CD4-positive, alpha-beta T cell treated with Interferon gamma for 1 hour (primary cell): ENCODE results near the gene ANLN.
"Not testable (repeated sequence)": the region's sequence is repeated elsewhere in the genome, so short reads cannot be mapped to it uniquely, and the experiment has no call there.

Experiments used
- DNase-seq: peaks from one replicate; pipeline ENCODE4 v3.0.0-alpha.2; 2020

ANLN gene

DNA sequence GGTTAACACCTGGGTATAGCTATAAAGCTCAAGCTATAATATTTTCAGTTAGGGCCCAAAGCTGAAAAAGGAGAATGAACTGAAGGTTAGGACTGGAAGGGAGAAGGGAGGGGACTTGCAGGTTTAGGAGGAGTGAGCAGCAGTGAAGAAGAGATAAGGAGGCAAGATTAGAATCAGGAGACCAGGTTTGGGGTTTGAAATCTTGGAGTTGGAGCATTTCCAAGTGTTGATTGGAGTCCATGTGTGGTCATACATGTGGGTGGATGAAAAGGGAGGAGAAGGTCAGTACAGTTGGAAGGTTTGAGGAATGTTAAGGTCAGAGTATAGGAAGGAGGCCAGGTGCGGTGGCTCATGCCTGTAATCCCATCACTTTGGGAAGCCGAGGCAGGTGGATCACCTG lies 8.6 kb upstream of the ANLN start:
- no peak for DNase-seq

DNA sequence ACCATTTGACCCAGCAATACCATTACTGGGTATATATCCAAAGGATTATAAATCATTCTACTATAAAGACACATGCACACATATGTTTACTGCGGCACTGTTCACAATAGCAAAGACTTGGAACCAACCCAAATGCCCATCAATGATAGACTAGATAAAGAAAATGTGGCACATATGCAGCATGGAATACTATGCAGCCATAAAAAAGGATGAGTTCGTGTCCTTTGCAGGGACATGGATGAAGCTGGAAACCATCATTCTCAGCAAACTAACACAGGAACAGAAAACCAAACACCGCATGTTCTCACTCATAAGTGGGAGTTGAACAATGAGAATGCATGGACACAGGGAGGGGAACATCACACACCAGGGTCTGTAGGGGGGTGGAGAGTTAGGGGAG lies 6.4 kb upstream of the ANLN start:
- DNase-seq = not testable (repeated sequence)

DNA sequence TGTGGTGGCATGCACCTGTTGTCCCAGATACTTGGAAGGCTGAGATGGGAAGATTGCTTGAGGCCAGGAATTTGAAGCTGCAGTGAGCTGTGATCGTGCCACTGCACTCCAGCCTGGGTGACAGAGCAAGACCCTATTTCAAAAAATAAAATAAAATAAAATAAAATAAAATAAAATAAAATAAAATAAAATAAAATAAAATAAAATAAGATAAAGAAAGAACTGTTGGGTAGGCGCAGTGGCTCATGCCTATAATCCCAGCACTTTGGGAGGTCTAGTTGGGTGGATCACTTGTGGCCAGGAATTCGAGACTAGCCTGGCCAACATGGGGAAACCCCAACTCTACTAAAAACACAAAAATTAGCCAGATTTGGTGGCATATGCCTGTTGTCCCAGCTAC lies 4.0 kb upstream of the ANLN start:
- DNase-seq = not testable (repeated sequence)

DNA sequence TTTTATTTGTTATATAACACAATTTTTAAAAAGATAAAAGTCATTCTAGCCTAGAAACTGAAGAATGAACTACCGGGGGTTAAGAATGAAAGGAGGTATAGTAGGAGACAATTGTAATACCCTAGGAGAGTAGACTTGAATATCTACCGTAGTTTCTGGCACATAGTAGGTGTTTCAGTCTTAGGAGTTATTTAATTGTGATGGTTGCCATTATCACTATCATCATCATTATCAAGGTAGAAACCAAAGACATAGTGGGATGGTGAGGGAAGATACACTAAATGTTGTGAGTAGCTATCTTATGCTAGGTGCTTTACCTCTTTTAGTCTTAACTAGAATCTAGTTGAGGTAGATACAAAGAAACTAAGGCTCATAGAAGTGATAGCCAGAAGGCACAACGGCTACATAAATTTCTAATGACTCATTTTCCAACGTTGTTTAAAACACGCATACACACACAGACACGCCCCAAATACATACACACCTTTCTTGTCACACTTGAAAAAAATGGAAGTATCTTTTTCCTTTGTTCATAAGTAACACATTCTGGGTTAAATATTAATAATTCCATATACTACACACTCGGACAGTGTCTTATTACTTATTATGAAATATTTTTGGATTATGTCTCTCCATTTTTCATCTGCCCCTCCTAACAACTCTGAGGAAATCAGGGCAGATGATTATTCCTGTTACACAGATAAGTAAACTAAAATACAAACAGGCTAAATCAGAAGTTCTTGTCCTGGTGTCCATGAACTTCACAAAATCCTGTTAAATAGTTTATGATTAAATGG lies 2.0 kb upstream of the ANLN start:
- no peak for DNase-seq

DNA sequence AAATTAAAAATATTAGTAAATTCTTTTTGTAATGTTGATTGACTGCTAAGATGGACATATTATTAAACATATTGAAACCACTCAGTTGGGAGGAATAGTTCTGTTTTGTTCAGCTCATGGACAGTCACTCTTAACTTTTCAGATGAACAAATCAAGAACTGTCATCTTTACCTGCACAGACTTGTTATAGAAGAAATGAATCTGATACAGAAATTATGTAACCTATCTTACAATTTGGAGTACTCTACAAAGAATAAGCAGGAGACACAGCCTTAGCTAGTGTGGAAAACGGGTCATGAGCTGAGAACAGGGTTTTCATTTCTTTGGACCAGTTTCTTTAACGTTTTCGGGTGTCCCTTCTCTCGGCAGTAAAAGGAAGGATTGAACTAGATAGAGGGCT lies 1.2 kb upstream of the ANLN start:
- DNase-seq = no peak

DNA sequence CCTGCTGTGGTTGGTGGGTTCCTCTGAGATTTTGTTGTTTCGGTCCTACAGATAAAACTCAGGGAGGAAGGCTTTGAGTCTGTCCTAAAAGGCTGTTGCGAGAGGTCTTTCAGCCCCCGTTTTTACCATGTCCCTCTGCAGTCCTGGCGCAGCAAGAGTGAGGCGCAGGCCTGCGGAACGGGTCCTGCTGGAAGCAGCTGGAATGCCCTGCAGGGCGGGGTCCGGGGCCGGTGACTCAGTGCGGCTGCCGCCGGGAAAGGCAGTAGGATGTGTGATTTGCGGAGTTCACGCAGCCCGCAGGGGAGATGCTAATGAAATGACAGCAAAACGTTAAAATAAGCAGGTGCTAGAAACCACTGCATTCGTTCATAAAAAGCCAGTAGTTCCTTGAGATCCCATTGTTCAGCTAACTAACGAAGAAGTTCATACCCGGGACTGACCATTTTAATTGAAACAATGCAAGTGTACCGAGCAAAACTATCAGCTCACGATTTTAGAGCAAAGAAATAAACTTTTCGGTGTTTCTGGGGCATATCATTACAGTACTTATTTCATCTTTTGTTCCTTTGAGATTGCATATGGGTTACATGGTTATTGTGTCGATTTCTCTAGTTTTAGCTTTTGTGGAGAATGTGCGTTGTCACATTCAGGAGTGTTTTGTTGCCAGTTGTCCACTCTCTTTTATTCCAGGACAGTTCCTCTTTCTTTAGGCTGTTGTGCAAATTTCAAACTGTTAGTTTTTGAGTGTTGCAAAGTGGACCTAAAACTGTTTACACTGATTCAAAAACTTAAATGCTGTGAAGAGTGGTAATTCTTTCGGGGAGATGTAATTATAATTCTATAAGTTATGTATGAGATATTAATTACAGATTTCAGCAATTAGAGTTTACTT lies 783 bp downstream of the ANLN start:
- DNase-seq = peak; percentile 20

DNA sequence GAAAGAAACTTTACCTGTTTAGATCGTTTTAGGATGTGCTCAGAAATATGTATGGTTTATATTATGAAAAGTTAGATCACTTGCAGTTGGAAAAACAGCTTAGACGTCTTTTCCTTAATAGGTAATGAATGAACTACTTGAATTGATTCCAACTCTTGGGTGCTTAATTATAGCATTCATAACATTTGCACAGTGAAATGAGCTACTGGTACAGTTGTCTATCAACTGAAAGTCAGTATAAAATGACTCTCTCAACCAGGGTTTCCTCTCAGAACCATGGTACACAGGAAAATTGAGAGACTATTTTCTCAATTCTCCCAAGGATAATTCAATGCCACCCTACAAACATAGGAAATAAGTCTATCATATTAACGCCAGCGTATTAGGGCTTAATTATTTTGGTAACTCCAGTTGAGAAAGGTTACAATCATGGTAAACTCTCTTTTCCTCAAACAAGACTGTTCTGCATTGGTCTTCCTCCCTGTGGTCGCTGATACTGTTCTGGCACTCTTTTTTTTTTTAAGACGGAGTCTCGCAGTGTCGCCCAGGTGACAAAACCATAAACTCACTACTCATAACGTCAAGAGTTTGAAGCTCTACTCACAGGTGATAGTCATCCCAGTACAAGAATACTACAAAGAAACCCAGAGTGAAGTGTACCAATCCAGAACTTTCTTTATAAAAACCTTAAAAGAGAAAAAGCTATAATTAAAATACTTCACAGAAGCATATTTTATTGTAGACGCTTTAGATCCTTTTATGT lies 2.0 kb downstream of the ANLN start:
- no peak for DNase-seq

DNA sequence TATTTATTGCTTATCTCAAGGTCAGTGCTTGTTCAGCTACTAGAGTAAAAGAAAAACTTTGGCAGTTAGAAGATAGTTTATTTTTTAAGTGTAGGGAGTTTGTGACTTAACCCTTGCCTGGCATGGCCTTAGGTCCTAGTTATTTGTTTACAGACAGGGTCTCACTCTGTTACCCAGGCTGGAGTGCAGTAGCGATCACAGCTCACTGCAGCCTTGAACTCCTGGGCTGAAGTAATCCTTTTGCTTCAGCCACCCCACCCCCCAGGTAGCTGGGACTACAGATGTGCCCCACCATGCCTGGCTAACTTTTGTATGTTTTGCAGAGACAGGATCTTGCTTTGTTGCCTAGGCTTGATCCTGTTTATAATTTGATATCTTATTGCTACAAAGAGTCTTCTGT lies 4.2 kb downstream of the ANLN start:
- no peak for DNase-seq

GRCh38 chr7:36395171-36395894 lies 5.7 kb downstream of the ANLN start:
- no peak for DNase-seq

- no peak for DNase-seq
Measured at GRCh38 chr7:36396150-36396549, 6.5 kb downstream of the ANLN start.

DNA sequence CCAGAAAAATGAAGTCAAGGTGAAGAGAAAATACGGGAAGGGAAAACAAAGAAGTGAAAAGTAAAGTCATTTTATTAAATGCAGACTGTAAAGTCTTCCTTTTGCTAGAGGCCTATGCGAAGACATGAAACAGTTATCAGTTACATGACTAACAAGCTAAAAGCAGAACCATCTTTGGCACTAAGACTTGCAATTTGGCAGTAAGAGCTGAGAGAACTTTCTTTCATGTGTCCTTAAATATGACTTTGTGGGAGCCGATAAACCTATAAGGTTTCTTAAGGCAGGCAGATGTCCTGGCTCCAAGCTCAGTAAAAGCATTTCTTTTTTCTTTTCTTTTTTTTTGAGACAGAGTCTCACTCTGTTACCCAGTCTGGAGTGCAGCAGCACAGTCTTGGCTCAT lies 10.4 kb downstream of the ANLN start:
- no peak for DNase-seq

- no peak for DNase-seq
Measured at GRCh38 chr7:36400606-36401005, 10.9 kb downstream of the ANLN start.

DNA sequence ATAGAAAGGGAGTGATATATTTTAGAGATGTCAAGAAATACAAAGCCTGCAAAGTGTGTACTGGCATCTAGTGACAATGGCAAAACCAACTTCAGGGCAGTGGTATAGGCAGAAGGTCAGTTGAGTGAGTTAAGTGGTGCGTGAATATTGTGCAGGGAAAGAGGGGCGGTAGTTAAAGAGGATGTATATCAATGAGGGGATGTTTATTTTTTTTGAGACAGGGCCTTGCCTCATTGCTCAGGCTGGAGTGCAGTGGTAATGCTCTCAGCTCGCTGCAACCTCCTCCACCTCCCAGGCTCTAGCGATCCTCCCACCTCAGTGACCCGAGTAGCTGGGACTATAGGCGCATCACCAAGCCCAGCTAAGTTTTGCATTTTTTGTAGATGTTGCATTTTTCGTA lies 13.8 kb downstream of the ANLN start:
- no peak for DNase-seq

DNA sequence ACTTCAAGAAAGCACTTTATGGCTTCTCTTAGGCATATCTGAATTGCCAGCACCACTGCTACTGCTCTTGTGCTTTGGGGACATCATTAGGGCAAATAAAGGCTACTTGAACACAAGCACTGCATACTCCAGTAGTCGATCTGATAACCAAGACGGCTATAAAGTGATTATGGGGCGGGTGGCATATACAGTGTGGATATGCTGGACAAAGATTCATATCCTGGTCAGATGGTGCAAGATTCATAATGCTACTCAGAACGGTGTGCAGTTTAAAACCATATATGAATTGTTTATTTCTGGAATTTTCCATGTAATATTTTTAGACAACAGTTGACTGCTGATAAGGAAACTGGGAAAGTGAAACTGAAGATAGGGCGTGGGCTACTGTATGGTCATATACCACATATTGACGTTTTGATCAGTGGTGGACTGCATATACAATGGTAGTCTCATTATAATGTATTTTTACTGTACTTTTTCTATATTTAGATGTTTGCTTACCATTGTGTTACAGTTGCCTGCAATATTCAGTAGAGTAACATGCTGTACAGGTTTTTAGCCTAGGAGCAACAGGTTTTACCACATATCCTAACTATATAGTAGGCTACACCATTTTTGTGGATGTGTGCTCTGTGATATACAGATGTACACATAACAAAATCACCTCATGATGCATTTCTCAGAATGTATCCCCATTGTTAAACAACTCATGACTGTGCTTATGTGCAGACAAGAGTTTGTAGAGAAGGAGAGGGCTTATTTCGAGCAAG lies 15.2 kb downstream of the ANLN start:
- DNase-seq = no peak

DNA sequence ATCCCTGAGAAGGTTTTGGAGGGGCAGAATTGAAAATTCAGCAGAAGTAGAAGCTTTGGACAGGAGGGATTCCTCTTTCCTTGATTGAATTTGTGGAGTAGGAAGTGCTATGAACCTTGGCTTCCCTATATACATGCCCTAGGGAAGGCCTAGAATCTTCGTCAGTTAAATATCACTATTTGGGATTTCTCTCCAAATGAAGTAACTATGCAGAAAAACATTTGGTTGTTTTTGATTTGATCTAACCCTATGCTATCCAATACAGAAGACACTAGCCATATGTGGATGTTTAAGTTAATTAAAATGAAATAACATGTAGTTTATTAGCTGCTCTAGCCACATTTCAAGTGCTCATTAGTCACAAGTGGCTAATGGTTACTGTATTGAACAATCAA lies 15.7 kb downstream of the ANLN start:
- no peak for DNase-seq

GRCh38 chr7:36406156-36406555 lies 16.5 kb downstream of the ANLN start:
- DNase-seq = no peak

- no peak for DNase-seq
Measured at GRCh38 chr7:36407636-36408550, 18.2 kb downstream of the ANLN start.

GRCh38 chr7:36408589-36408988 lies 18.9 kb downstream of the ANLN start:
- no peak for DNase-seq

DNA sequence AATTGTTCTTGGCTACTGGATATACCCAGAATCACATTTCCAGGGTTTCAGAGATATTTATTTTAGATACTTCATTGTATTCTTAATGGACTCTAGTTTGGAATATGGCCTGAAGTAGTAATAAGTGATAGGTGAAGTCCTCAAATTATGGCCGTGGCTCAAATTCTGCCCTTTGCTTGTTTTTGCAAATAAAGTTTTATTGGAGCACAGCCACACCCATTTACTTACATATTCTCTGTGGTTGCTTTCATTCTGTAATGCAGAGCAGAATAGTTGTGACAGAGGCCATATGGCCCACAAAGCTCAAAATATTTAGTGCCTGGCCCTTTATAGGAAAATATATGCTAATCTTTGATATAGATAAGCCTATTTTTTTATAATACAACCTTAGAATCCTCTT lies 19.5 kb downstream of the ANLN start:
- DNase-seq = no peak

GRCh38 chr7:36415144-36415543 lies 25.5 kb downstream of the ANLN start:
- no peak for DNase-seq

- no peak for DNase-seq
Measured at GRCh38 chr7:36416251-36416650, 26.6 kb downstream of the ANLN start.
